ENCODE results near the gene CEL.
A peak's percentile ranks its signal among the peaks of the same experiment; 100 is the strongest.

- peak; percentile 33 for TF ChIP-seq POLR2AphosphoS5 (IDR thresholded peaks at IDR 0.05; ENCODE audit: insufficient read depth, low read depth, low read length)
- TF ChIP-seq CTCF (IDR thresholded peaks at IDR 0.05; ENCODE audit: extremely low read depth in 1 of 2, insufficient read depth in 1 of 2, low read depth in 1 of 2, low read length in 2 of 2), result no peak
- TF ChIP-seq EZH2 (IDR thresholded peaks at IDR 0.05; ENCODE audit: borderline replicate concordance, low read depth, low read length, severe bottlenecking), result no peak
- TF ChIP-seq POLR2A (IDR thresholded peaks at IDR 0.05; ENCODE audit: low read depth, low read length), result no peak
- no peak for TF ChIP-seq MAX (IDR thresholded peaks at IDR 0.05; ENCODE audit: insufficient read depth, insufficient read length)
- no peak for TF ChIP-seq GATA2 (IDR thresholded peaks at IDR 0.05; ENCODE audit: insufficient read depth, insufficient read length, low read depth, low read length)
- TF ChIP-seq MYC (IDR thresholded peaks at IDR 0.05; ENCODE audit: low read depth, low read length), result no peak
- no peak for TF ChIP-seq JUN (IDR thresholded peaks at IDR 0.05; ENCODE audit: borderline replicate concordance, insufficient read depth, insufficient read length, low read depth)
- no peak for TF ChIP-seq FOS (IDR thresholded peaks at IDR 0.05; ENCODE audit: borderline replicate concordance, insufficient read depth, low read length)
Observed at GRCh38 chr9:133120501-133121197, 58.9 kb downstream of the CEL start.

Measured in endothelial cell of umbilical vein (primary cell).